ENCODE measurements around the gene ARL16.
A peak's percentile ranks its signal among the peaks of the same experiment; 100 is the strongest.

The ARL16 gene

GRCh38 chr17:81683584-81684441 is at the start of gene ARL16, which contains the start of gene HGS:
Gene ARL16 (minus strand): TSS chr17:81683797. CDS start chr17:81683753, 44 bp downstream.
Gene HGS (plus strand): TSS chr17:81684011. CDS start chr17:81684067, 56 bp downstream.
- peak within 1 kb of the TSS; percentile 93 for H3K27ac ChIP-seq
- peak; percentile 79; the same call in 1 of the 2 replicates for TF ChIP-seq ZFX (IDR thresholded peaks at IDR 0.05)
- TF ChIP-seq, protein P1, sequence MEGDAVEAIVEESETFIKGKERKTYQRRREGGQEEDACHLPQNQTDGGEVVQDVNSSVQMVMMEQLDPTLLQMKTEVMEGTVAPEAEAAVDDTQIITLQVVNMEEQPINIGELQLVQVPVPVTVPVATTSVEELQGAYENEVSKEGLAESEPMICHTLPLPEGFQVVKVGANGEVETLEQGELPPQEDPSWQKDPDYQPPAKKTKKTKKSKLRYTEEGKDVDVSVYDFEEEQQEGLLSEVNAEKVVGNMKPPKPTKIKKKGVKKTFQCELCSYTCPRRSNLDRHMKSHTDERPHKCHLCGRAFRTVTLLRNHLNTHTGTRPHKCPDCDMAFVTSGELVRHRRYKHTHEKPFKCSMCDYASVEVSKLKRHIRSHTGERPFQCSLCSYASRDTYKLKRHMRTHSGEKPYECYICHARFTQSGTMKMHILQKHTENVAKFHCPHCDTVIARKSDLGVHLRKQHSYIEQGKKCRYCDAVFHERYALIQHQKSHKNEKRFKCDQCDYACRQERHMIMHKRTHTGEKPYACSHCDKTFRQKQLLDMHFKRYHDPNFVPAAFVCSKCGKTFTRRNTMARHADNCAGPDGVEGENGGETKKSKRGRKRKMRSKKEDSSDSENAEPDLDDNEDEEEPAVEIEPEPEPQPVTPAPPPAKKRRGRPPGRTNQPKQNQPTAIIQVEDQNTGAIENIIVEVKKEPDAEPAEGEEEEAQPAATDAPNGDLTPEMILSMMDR (conservative IDR thresholded peaks at IDR 0.05): no peak

- peak overlapping the region; percentile 83 for H3K27ac ChIP-seq
- TF ChIP-seq, protein P1 (conservative IDR thresholded peaks at IDR 0.05): no peak
- TF ChIP-seq ZFX (IDR thresholded peaks at IDR 0.05): no peak
These were observed 43.9 kb upstream of the ARL16 start for GRCh38 chr17:81727324-81728031.

GRCh38 chr17:81726004-81726403 is 42.4 kb upstream of the ARL16 start:
- TF ChIP-seq, protein P1 (conservative IDR thresholded peaks at IDR 0.05): no peak
- TF ChIP-seq ZFX (IDR thresholded peaks at IDR 0.05): no peak
- H3K27ac ChIP-seq: peak overlapping the region; percentile 83

- peak overlapping the region; percentile 83 for H3K27ac ChIP-seq
- TF ChIP-seq, protein P1 (conservative IDR thresholded peaks at IDR 0.05): no peak
- TF ChIP-seq ZFX (IDR thresholded peaks at IDR 0.05): no peak
These were observed 41.8 kb upstream of the ARL16 start for GRCh38 chr17:81725439-81725838.

GRCh38 chr17:81723651-81724209 is 40.1 kb upstream of the ARL16 start:
- H3K27ac ChIP-seq: peak overlapping the region; percentile 83
- TF ChIP-seq, protein P1 (conservative IDR thresholded peaks at IDR 0.05): no peak
- TF ChIP-seq ZFX (IDR thresholded peaks at IDR 0.05): no peak

- no peak for TF ChIP-seq ZFX (IDR thresholded peaks at IDR 0.05)
- TF ChIP-seq, protein P1 (conservative IDR thresholded peaks at IDR 0.05): no peak
- peak overlapping the region; percentile 83 for H3K27ac ChIP-seq
These were observed 38.9 kb upstream of the ARL16 start for GRCh38 chr17:81722184-81723120.

All from C4-2B (cell line).